Endothelial cell (in vitro differentiated cells): ENCODE measurements around the gene CES3. TPM values are rescaled to one million over a fixed set of nuclear protein-coding genes. Genes with fewer than 3 reads are reported as not detected.
A peak's percentile ranks its signal among the peaks of the same experiment; 100 is the strongest.

ENCODE experiments used
- DNase-seq: peaks from one replicate; pipeline ENCODE4 v3.0.0; 2021; ENCODE audit warnings: low spot score
- H3K27ac Mint-ChIP-seq: one replicate; pipeline ENCODE4 v1.8.0; 2021; ENCODE audit warnings: mixed read lengths, inconsistent platforms; ENCODE audit not compliant: unreplicated experiment
- H3K27me3 Mint-ChIP-seq: one replicate; pipeline ENCODE4 v1.8.0; 2021; ENCODE audit warnings: mild to moderate bottlenecking, moderate library complexity, mixed read lengths, inconsistent platforms; ENCODE audit not compliant: unreplicated experiment
- H3K36me3 Mint-ChIP-seq: one replicate; pipeline ENCODE4 v1.8.0; 2021; ENCODE audit warnings: mild to moderate bottlenecking, low read depth, mixed read lengths, inconsistent platforms; ENCODE audit not compliant: unreplicated experiment
- H3K4me1 Mint-ChIP-seq: one replicate; pipeline ENCODE4 v1.8.0; 2021; ENCODE audit warnings: mild to moderate bottlenecking, mixed read lengths, inconsistent platforms; ENCODE audit not compliant: unreplicated experiment
- H3K4me3 Mint-ChIP-seq: one replicate; pipeline ENCODE4 v1.8.0; 2021; ENCODE audit warnings: mild to moderate bottlenecking, mixed read lengths, inconsistent platforms; ENCODE audit not compliant: unreplicated experiment
- H3K9me3 Mint-ChIP-seq: one replicate; pipeline ENCODE4 v1.8.0; 2021; ENCODE audit warnings: mixed read lengths, inconsistent platforms; ENCODE audit not compliant: unreplicated experiment
- total RNA-seq: library from RNA; stranded (reverse); fragmentation: NEBNext Ultra II Directional; extraction: Animal tissue kit (Norgen Biotek cat#: 25700); gene quantifications from one replicate; pipeline ENCODE4 v1.2.1, GENCODE V29; 2021; ENCODE audit not compliant: unreplicated experiment
- TF ChIP-seq, protein P1 (sequence below): fragments of 200-600 bp; sonication (generic); IDR thresholded peaks from one replicate; pipeline ENCODE4 v1.5.0; 2021; ENCODE audit warnings: antibody characterized with exemption; ENCODE audit not compliant: unreplicated experiment

The CES3 gene
- total RNA-seq, 1 donor from 2014 or later, result 2.5 TPM

DNA sequence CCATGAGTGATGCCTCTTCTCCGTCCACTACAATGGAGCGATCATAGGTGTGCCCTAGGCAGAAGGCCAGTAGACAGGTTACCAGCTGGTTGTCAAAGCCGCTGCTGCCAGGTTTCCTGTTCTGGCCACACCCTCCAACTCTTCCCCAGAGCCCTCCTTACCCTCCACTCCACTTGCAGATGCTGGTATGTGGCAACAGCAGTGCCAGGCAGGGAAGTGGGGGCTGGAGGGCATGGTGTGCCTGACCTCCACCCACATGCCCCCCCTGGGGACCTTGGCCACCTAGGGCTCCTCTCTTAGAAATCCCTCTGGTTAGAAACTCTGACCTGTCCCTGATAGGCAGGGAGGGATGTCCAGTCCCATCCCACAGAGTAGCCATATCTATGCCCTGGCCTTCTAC, 37.2 kb upstream of the CES3 start:
- Mint-ChIP-seq H3K36me3 (no peaks in the 10 kb centered on the region), H3K4me1 (no peaks in the 10 kb centered on the region), H3K4me3 (no peak overlapping the region), H3K27ac (no peak overlapping the region), H3K27me3 (peaks cover 19% of the 10 kb centered on the region), H3K9me3 (no peaks in the 10 kb centered on the region)
- TF ChIP-seq, protein P1, sequence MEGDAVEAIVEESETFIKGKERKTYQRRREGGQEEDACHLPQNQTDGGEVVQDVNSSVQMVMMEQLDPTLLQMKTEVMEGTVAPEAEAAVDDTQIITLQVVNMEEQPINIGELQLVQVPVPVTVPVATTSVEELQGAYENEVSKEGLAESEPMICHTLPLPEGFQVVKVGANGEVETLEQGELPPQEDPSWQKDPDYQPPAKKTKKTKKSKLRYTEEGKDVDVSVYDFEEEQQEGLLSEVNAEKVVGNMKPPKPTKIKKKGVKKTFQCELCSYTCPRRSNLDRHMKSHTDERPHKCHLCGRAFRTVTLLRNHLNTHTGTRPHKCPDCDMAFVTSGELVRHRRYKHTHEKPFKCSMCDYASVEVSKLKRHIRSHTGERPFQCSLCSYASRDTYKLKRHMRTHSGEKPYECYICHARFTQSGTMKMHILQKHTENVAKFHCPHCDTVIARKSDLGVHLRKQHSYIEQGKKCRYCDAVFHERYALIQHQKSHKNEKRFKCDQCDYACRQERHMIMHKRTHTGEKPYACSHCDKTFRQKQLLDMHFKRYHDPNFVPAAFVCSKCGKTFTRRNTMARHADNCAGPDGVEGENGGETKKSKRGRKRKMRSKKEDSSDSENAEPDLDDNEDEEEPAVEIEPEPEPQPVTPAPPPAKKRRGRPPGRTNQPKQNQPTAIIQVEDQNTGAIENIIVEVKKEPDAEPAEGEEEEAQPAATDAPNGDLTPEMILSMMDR, result no peak
- DNase-seq, result no peak

DNA sequence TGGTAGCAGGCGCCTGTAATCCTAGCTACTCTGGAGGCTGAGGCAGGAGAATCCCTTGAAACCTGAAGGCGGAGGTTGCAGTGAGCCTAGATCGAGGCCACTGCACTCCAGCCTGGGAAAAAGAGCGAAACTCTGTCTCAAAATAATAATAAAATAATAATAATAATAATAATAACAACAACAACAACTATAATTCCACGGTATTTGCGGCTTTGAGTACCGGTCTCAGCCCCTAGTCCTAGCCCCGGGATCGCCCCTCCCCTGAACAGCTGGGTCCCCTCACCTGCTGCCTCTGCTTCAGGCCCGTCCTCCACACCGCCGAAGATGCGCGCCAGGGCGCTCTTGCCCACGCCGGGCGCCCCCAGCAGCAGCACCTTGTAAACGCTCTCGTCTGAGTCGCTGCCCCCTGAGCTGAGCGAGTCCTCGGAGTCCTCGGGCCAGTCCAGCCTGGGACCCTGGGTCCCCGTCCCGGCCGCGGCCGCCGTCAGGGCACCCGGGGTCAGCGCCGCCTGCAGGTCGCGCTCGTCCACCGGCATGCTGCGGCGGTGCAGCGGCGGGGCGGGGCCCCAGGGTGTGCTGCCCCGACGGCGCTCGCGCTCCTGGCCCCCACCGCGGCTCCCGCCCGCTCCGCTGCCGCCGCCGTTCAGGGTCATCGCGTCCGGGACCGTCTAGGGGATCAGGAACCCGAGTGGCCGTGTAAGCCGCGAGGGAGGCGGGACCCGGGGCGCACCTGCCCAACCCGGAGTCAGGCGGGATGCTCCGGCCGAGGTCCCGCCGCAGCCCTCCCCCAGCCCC, 36.3 kb upstream of the CES3 start:
- H3K27ac Mint-ChIP-seq, result no peak overlapping the region
- H3K4me1 Mint-ChIP-seq, result no peaks in the 10 kb centered on the region
- peaks cover 20% of the 10 kb centered on the region for H3K27me3 Mint-ChIP-seq
- no peak overlapping the region for H3K4me3 Mint-ChIP-seq
- no peaks in the 10 kb centered on the region for H3K36me3 Mint-ChIP-seq
- no peaks in the 10 kb centered on the region for H3K9me3 Mint-ChIP-seq
- TF ChIP-seq, protein P1, result peak; percentile 49
- peak; percentile 69 for DNase-seq

DNA sequence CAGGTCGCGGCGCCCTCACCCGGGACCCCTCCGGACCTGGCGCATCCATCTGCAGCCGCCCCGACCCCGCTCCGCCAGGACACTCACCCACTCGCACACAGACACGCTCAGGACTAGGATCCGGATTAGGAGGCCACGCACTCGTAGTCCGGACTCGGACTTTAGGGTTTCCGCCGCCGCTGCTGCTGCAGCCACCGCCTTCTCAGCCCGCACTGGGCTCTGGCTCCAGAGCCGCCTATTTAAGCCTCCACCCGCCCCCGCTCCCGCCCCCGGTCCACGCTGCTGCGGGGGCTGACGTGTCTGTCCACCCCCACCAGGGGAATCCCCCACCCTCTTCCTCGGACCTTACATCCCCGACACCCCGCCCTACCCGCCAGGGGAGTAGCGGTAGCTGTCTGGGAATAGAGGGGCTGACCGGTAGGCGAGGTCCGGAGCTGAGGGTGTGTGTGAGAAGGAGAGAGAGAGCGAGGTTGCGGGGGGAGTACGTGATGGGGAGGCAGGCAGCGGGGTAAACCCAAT, 35.7 kb upstream of the CES3 start, which contains the start of gene RRAD:
Gene RRAD, minus strand, starts transcription at position 214 of the 519 bp plus-strand sequence. CDS start 356 bp downstream, outside the sequence.
- TF ChIP-seq, protein P1, result no peak
- Mint-ChIP-seq H3K9me3 (no peaks in the 10 kb centered on the region), H3K36me3 (no peaks in the 10 kb centered on the region), H3K27ac (no peak within 1 kb of the TSS), H3K4me3 (no peak within 1 kb of the TSS), H3K27me3 (peaks cover 20% of the 10 kb centered on the region), H3K4me1 (no peaks in the 10 kb centered on the region)
- DNase-seq, result no peak

DNA sequence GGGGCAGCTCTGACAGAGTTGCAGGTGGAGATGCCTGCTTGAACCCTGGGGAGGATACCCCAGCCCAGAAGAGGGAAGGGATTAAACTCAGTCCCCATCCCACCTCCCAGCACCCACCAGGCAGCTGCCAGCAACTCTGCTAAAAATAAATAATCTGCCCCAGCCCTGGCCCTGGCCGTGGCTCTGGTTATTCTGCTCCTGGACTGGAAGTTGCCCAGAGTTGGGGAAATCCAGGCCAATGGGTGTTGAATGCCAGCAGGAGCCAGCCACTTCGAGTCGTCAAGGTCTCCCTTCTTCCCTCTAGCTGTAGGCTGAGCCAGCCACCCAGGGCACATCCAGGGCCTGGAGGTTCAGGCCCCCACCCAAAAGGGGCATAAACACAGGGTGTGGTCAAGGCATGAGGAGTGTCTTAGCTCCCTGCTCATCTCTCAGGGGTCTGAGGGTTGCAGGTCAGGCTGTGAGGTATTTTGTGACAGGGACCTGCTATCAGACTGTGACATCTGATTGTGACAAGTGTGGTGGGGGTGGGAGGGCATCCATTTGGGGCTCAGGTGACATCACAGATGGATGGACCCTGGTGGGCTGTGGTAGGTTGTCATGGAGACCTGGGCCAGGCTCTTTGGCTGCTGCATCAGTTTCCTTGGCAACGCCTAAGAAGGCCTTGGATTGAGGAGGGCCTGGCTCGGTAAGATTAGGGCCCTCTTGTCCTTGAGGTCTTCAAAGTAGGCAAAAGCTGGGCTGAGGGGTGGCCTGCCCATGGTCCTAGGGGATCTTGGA, 34.7 kb upstream of the CES3 start:
- H3K9me3 Mint-ChIP-seq, result no peaks in the 10 kb centered on the region
- no peak for DNase-seq
- TF ChIP-seq, protein P1, result no peak
- no peak overlapping the region for H3K27ac Mint-ChIP-seq
- H3K27me3 Mint-ChIP-seq, result peaks cover 20% of the 10 kb centered on the region
- no peaks in the 10 kb centered on the region for H3K4me1 Mint-ChIP-seq
- H3K4me3 Mint-ChIP-seq, result no peak overlapping the region
- no peaks in the 10 kb centered on the region for H3K36me3 Mint-ChIP-seq
